GM12872 (cell line): ENCODE measurements around the gene TMEM45A.
A peak's percentile ranks its signal among the peaks of the same experiment; 100 is the strongest.

ENCODE experiments used
- CTCF ChIP-seq: IDR thresholded peaks from 3 replicates; pipeline ENCODE4 v1.5.1; 2011; ENCODE audit warnings: low read depth, mild to moderate bottlenecking, low read length, moderate library complexity; ENCODE audit not compliant: insufficient read depth

The TMEM45A gene

GRCh38 chr3:100457811-100458210, 34.6 kb upstream of the TMEM45A start:
- TF ChIP-seq CTCF = no peak

DNA sequence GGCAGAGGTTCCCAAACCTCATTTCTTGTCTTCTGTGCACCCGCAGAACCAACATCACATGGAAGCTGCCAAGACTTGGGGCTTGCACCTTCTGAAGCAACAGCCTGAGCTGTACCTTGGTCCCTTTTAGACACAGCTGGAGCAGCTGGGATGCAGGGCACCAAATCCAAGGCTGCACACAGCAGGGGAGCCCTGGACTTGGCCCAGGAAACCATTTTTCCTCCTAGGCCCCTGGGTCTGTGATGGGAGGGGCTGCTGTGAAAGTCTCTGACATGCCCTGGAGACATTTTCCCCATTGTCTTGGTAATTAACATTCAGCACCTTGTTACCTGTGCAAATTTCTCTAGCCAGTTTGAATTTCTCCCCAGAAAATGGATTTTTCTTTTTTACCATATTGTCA, 33.6 kb upstream of the TMEM45A start:
- TF ChIP-seq CTCF = no peak

DNA sequence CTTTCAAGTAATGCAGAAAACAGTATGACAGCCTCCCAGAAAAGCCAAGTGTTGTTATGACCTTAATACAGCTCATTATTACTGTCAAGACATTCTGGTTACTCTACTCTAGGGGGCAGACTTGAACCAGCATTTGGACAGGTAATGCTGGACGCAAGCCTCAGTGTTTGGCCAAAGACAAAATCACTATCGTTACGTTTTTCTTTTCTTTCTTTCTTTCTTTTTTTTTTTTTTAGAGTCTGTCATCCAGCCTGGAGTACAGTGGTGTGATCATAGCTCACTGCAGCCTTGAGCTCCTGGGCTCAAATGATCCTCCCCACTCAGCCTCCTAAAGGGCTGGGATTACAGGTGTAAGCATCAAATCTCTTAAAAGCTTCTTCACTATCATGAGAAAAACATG, 29.4 kb upstream of the TMEM45A start:
- TF ChIP-seq CTCF = peak; percentile 75

DNA sequence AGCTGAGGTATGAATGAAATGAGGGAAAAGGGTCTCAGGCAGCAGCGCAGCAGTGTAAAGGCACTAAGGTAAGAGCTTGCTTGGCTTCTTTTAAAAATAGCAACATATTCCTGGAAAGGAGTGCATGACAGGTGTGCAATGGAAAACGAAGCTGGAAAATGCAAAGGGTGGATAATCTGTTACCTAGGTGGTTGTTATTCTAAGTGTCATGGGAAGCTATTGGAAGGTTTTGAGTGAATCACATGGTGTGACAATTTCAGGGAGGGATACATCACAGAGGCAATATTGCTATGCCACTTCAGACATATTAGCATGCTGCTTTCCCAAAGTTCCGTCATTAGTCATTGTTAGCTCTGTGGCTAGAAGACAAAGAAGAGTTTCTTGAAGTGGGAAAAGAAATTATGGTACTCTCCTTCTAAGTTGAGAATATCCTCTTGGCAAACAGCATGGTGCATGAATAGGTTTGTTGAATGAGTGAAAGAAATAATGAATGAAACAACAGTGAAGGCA, 28.7 kb upstream of the TMEM45A start:
- TF ChIP-seq CTCF = no peak

DNA sequence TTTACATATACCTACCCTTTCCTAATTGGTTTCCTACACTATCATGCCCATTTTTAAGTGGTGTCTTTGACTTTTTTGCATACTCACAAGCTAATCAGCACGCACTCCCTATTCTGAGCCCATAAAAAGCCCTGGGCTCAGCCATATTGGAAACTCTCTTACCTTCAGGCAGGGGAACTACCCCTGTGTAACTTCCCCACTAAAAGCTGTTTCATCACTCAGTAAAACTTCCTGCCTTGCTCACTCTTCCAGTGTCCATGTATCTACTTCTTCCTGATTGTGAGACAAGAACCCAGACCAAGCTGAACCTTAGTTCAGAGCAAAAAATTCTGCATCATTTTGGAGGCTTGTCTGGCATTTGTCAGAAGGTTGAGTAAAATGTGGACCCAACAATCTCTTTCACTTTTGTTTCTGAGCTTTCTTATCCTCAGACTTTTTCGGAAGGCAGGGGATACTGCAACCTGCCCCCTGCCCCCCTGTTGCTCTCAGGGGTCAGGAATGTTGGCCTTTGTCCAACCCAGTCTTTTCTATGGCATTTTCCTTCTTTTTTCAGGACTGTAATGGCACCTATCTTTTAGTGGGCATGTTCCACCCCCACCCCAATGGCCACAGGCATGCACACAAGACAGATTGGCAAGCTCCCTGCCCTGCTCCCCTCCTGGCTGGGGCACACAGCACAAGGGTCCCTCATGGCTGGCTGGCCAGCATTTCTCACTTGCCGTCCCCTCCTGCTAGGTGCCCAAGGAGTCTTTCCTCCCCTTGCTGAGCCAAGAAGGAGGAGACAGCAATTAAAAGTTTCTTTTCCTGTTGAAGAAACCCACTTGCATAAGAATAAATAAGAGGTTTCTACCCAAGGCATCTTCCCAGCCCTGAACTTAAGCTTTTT, 26.3 kb upstream of the TMEM45A start:
- TF ChIP-seq CTCF = no peak

GRCh38 chr3:100467133-100467532, 25.3 kb upstream of the TMEM45A start:
- no peak for TF ChIP-seq CTCF

DNA sequence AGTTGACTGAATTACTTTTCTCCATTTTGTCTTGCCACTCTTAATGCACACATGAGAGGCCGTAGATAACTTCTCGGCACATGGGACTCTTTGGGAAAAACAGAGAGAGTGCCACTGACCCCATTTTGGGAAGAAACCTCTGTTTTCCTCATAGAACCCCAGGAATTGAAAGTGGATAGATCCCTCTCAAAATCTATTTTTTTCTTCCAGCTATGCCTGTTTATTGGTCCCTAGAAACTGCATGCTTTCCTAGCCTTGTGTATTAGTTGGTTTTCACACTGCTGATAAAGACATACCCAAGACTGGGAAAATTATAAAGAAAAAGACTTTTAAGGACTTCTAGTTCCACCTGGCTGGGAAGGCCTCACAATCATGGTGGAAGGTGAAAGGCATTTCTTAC, 23.7 kb upstream of the TMEM45A start:
- TF ChIP-seq CTCF = no peak
